Bronchial epithelial cell (primary cell): Measurements from ENCODE around the gene ANKMY1. TPM values are rescaled to one million over a fixed set of nuclear protein-coding genes. Genes with fewer than 3 reads are reported as not detected.

Source experiments
- DNase-seq: peaks from one replicate; pipeline ENCODE4 v3.0.0-alpha.2; 2010; ENCODE audit warnings: low read depth
- FAIRE-seq: peaks from 2 replicates; lab custom pipeline; 2011; peaks lifted over from hg19 to GRCh38; lab: Jason Lieb, UNC
- H3K27me3 ChIP-seq: 2 replicates; pipeline ENCODE4 v1.5.1; 2011; ENCODE audit warnings: low read length; ENCODE audit not compliant: control insufficient read depth, insufficient read depth
- H3K36me3 ChIP-seq: 2 replicates; pipeline ENCODE4 v1.5.1; 2011; ENCODE audit warnings: low read length; ENCODE audit not compliant: control insufficient read depth, insufficient read depth
- H3K4me3 ChIP-seq: 2 replicates; pipeline ENCODE4 v1.5.1; 2011; ENCODE audit warnings: mild to moderate bottlenecking, low read depth, low read length, control low read depth
- total RNA-seq: library from RNA; depleted of rRNA; stranded (reverse); fragments of >200 nt; gene quantifications from 2 replicates; pipeline ENCODE4 v1.2.1, GENCODE V29; 2014
- TF ChIP-seq, protein P1 (sequence below): IDR thresholded peaks from 2 replicates; pipeline ENCODE4 v1.5.1; 2011; ENCODE audit warnings: mild to moderate bottlenecking, moderate library complexity, low read length, control low read depth, inconsistent platforms; ENCODE audit not compliant: insufficient read depth, severe bottlenecking

Gene ANKMY1
- total RNA-seq, 1 donor from 2014 or later, result 15.8 TPM

DNA sequence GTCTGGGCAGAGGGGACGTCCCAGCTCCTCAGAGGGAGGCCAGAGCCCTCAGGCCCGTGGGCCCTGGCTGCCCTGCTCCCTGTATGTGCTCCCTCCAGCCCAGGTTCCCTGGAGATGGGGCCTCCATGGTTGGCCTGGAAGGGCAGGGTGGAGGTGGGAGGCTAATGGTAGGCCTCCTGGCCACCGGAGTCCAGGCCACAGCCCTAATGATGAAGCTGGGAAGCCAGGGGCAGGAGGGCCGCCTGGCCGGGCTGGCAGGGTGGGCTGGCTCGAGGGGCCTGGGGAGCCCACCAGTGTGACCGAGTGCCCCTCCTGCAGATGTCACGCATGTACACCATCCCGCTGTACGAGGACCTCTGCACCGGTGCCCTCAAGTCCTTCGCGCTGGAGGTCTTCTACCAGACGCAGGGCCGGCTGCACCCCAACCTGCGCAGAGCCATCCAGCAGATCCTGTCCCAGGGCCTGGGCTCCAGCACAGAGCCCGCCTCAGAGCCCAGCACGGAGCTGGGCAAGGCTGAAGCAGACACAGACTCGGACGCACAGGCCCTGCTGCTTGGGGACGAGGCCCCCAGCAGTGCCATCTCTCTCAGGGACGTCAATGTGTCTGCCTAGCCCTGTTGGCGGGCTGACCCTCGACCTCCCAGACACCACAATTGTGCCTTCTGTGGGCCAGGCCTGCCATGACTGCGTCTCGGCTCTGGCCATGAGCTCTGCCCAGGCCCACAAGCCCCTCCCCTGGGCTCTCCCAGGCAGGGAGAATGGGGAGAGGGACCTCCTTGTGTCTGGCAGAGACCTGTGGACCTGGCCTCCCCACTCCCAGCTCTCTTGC is 19.7 kb upstream of the ANKMY1 start:
- no peak overlapping the region for H3K4me3 ChIP-seq
- FAIRE-seq (no peak), DNase-seq (no peak)
- no peaks in the 10 kb centered on the region for H3K27me3 ChIP-seq
- H3K36me3 ChIP-seq, result peaks cover 13% of the 10 kb centered on the region
- TF ChIP-seq, protein P1, sequence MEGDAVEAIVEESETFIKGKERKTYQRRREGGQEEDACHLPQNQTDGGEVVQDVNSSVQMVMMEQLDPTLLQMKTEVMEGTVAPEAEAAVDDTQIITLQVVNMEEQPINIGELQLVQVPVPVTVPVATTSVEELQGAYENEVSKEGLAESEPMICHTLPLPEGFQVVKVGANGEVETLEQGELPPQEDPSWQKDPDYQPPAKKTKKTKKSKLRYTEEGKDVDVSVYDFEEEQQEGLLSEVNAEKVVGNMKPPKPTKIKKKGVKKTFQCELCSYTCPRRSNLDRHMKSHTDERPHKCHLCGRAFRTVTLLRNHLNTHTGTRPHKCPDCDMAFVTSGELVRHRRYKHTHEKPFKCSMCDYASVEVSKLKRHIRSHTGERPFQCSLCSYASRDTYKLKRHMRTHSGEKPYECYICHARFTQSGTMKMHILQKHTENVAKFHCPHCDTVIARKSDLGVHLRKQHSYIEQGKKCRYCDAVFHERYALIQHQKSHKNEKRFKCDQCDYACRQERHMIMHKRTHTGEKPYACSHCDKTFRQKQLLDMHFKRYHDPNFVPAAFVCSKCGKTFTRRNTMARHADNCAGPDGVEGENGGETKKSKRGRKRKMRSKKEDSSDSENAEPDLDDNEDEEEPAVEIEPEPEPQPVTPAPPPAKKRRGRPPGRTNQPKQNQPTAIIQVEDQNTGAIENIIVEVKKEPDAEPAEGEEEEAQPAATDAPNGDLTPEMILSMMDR, result no peak

DNA sequence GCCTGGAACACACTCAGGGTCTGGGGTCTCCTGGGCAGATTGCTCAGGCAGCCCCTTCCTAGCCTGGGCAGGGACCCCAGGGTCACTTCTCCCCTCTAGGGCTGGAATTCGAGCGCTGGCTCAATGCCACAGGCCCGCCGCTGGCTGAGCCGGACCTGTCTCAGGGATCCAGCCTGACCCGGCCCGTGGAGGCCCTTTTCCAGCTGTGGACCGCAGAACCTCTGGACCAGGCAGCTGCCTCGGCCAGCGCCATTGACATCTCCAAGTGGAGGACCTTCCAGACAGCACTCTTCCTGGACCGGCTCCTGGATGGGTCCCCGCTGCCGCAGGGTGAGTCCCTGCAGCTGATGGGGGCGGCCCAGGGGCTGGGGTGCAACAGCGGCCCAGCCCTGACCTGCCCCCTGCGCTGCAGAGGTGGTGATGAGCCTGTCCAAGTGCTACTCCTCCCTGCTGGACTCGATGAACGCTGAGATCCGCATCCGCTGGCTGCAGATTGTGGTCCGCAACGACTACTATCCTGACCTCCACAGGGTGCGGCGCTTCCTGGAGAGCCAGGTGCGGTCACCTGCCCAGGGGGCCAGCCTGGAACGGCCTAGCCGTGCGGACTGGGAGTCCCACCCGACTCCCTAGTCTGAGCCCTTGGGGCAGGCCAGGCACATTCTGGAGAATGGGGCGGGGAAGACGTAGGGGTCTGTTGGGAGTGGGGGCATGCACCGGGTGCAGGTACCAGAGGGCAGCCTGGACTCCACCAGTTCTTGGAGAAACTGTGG is 18.8 kb upstream of the ANKMY1 start:
- Histone ChIP-seq H3K27me3 (no peaks in the 10 kb centered on the region), H3K4me3 (no peak overlapping the region), H3K36me3 (peaks cover 13% of the 10 kb centered on the region)
- DNase-seq, result no peak
- TF ChIP-seq, protein P1, result no peak
- FAIRE-seq, result no peak

DNA sequence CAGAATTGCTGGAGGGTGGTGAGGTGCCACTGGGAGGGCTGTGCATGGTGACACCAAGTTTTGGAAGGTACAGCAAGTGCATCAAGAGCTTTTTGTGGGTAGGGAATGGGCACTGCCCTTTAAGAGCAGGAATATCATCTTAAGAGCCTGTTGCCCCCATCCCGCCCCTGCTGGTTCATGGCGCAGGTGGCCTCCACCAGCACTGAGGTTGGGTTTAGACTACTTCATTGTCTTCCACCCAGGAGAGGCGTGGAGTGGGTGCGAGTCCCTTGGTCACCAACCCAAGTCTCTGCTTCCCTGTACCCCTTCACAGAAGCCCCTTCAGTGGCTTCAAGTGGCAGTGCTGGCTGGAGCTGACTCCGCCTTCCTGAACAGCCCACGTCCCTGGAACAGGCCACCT is 18.2 kb upstream of the ANKMY1 start:
- no peak overlapping the region for H3K4me3 ChIP-seq
- DNase-seq (no peak), FAIRE-seq (no peak)
- H3K27me3 ChIP-seq, result no peaks in the 10 kb centered on the region
- peaks cover 13% of the 10 kb centered on the region for H3K36me3 ChIP-seq
- TF ChIP-seq, protein P1, result no peak

DNA sequence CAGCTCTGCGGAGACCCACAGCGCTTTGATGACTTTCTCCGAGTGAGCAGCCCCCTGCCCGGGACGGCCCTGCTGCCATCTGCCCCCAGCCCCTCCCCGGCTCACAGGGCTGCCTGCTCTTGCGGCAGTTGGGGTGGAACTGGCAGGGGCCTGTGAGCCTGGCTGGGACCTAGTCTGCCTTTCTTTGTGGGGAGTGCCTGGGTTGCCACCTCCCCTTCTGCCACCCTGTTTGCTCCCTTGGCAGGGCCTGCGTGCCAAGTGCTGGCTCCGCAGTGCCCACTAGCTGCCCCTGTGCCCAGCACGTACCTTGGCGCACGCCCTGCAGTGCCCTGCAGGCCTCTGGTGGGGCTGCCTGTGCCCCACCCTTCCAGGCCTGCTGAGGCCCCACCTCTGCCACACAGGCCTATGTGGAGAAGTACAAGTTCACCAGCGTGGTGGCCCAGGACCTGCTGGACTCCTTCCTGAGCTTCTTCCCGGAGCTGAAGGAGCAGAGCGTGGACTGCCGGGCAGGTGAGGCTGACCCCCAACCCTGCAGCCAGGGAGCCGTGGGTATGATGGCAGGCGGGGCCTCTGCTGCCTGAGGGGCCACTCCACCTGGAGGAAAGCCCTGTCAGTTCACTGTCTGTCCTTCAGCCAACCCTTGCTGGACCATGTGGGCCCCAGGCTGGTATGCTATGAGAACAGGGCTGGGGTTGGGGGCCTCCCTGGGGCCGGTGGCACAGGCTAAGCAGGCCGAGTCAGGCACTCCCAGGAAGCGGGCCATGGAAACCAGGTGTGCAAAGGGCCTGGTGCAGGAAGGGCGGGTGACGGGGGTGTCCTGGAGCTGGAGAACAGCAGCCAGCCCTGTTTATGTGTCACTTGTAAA is 17.5 kb upstream of the ANKMY1 start:
- Histone ChIP-seq H3K27me3 (no peaks in the 10 kb centered on the region), H3K36me3 (peaks cover 13% of the 10 kb centered on the region), H3K4me3 (no peak overlapping the region)
- TF ChIP-seq, protein P1, result no peak
- DNase-seq (no peak), FAIRE-seq (no peak)

DNA sequence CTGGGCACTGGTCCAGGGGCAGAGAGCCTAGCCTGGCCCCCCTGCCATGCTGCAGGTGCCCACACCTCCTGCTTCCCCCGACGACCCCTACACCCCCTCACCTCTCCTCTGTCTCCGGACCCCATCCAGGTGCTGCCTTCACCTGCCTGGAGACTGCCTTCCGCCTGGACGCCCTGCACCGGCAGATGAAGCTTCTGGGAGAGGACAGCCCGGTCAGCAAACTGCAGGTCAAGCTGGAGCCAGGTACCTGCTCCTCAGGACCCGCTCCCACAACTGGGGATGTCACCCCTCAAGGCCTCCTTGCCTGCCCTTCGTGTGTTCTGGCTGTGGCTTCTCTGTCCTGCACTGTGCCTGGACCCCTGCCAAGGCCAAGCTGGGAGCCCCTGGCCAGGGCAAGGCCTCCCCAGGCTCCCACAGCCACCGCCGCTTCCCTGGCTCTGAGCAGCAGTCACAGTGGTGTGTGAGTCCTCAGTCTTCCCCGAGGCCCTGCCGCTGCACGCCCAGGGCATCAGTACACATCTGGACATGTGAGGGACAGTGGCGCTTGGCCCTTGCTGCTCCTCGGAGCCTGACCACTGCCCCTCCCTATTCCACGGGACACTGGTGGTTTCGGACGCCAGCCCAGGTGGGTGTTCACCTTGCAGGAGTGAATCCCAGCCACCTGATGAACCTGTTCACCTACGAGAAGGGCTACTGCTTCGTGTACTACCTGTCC is 16.8 kb upstream of the ANKMY1 start:
- Histone ChIP-seq H3K27me3 (no peaks in the 10 kb centered on the region), H3K36me3 (peaks cover 13% of the 10 kb centered on the region), H3K4me3 (no peak overlapping the region)
- DNase-seq, result no peak
- TF ChIP-seq, protein P1, result no peak
- FAIRE-seq, result no peak
